ENCODE results near the gene MYO5A.

DNA sequence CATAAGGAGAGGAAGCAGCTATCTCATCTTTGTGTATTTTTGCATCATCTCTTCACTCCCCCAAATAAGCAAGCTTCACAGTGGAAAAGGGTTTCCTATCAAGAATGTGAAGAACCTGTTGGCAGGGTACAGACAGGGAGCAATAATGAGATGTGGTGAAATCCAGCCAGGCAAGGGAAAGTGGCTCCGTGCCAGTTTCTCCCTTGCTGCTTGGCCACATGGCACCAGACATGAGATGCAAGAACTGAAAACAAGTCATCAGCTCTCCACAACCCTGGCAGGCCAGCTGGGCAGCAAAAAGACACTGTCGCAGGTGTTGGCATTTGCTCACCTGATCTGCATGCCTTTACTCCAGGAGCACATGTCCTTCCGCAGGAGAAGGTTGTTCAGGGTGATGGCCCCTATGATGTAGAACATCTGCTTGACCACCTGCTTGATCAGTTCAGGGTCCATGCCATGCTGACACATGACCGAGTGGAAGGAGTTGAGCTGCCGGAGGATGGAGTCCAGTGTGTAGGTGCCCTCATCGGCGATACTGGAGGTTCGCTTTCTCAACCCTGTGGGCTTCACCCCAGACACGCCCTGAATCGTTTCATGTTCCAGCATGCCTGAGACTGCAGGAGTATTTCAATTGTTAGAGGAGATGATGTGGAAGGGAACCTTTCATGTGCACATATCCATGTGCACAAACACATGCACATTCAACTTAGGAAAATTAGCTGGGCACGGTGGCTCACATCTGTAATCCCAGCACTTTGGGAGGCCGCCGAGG is 209.8 kb downstream of the MYO5A start:
- TF ChIP-seq, protein P1, sequence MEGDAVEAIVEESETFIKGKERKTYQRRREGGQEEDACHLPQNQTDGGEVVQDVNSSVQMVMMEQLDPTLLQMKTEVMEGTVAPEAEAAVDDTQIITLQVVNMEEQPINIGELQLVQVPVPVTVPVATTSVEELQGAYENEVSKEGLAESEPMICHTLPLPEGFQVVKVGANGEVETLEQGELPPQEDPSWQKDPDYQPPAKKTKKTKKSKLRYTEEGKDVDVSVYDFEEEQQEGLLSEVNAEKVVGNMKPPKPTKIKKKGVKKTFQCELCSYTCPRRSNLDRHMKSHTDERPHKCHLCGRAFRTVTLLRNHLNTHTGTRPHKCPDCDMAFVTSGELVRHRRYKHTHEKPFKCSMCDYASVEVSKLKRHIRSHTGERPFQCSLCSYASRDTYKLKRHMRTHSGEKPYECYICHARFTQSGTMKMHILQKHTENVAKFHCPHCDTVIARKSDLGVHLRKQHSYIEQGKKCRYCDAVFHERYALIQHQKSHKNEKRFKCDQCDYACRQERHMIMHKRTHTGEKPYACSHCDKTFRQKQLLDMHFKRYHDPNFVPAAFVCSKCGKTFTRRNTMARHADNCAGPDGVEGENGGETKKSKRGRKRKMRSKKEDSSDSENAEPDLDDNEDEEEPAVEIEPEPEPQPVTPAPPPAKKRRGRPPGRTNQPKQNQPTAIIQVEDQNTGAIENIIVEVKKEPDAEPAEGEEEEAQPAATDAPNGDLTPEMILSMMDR (IDR thresholded peaks at IDR 0.05) = no peak
- TF ChIP-seq, protein P2, sequence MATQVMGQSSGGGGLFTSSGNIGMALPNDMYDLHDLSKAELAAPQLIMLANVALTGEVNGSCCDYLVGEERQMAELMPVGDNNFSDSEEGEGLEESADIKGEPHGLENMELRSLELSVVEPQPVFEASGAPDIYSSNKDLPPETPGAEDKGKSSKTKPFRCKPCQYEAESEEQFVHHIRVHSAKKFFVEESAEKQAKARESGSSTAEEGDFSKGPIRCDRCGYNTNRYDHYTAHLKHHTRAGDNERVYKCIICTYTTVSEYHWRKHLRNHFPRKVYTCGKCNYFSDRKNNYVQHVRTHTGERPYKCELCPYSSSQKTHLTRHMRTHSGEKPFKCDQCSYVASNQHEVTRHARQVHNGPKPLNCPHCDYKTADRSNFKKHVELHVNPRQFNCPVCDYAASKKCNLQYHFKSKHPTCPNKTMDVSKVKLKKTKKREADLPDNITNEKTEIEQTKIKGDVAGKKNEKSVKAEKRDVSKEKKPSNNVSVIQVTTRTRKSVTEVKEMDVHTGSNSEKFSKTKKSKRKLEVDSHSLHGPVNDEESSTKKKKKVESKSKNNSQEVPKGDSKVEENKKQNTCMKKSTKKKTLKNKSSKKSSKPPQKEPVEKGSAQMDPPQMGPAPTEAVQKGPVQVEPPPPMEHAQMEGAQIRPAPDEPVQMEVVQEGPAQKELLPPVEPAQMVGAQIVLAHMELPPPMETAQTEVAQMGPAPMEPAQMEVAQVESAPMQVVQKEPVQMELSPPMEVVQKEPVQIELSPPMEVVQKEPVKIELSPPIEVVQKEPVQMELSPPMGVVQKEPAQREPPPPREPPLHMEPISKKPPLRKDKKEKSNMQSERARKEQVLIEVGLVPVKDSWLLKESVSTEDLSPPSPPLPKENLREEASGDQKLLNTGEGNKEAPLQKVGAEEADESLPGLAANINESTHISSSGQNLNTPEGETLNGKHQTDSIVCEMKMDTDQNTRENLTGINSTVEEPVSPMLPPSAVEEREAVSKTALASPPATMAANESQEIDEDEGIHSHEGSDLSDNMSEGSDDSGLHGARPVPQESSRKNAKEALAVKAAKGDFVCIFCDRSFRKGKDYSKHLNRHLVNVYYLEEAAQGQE (IDR thresholded peaks at IDR 0.05; ENCODE audit: low read depth, low read length) = no peak
- TF ChIP-seq RFX5 (IDR thresholded peaks at IDR 0.05; ENCODE audit: low read length) (no peak), EZH2phosphoT487 (IDR thresholded peaks at IDR 0.05; ENCODE audit: borderline replicate concordance, low read depth) (no peak), JUND (IDR thresholded peaks at IDR 0.05) (no peak)
- TF ChIP-seq, protein P3, sequence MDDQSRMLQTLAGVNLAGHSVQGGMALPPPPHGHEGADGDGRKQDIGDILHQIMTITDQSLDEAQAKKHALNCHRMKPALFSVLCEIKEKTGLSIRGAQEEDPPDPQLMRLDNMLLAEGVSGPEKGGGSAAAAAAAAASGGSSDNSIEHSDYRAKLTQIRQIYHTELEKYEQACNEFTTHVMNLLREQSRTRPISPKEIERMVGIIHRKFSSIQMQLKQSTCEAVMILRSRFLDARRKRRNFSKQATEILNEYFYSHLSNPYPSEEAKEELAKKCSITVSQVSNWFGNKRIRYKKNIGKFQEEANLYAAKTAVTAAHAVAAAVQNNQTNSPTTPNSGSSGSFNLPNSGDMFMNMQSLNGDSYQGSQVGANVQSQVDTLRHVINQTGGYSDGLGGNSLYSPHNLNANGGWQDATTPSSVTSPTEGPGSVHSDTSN (IDR thresholded peaks at IDR 0.05) = no peak

Data from SK-N-SH (cell line).